ENCODE results near the gene SBF2. TPM values are rescaled to one million over a fixed set of nuclear protein-coding genes. Genes with fewer than 3 reads are reported as not detected.

The SBF2 gene
- total RNA-seq, 2 donors from 2014 or later: 30.5 to 47.0 TPM

- DNase-seq: peak; percentile 91
- H3K36me3 ChIP-seq: no peaks in the 10 kb centered on the region
- H3K4me1 ChIP-seq: peaks cover 14% of the 10 kb centered on the region
- H3K4me3 ChIP-seq: peak overlapping the region; percentile 69
- H3K27ac ChIP-seq: peak overlapping the region; percentile 79
- H3K9ac ChIP-seq (ENCODE audit: low read depth in 2 of 2, low read length in 2 of 2): peak overlapping the region; percentile 84 to 96
- intact Hi-C loops (cut with DNase I): loop anchor here (5.0 to 10.0 kb wide), 3 partner anchors 214 to 564 kb away; no protein-coding TSS in a partner anchor
- no peaks in the 10 kb centered on the region for H3K9me3 ChIP-seq
- H3K27me3 ChIP-seq: no peaks in the 10 kb centered on the region
- TF ChIP-seq, protein P1, sequence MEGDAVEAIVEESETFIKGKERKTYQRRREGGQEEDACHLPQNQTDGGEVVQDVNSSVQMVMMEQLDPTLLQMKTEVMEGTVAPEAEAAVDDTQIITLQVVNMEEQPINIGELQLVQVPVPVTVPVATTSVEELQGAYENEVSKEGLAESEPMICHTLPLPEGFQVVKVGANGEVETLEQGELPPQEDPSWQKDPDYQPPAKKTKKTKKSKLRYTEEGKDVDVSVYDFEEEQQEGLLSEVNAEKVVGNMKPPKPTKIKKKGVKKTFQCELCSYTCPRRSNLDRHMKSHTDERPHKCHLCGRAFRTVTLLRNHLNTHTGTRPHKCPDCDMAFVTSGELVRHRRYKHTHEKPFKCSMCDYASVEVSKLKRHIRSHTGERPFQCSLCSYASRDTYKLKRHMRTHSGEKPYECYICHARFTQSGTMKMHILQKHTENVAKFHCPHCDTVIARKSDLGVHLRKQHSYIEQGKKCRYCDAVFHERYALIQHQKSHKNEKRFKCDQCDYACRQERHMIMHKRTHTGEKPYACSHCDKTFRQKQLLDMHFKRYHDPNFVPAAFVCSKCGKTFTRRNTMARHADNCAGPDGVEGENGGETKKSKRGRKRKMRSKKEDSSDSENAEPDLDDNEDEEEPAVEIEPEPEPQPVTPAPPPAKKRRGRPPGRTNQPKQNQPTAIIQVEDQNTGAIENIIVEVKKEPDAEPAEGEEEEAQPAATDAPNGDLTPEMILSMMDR (IDR thresholded peaks at IDR 0.05): peak; percentile 75
Measured at GRCh38 chr11:9757809-9758636, 536.0 kb downstream of the SBF2 start.

- no peaks in the 10 kb centered on the region for H3K27me3 ChIP-seq
- no peak overlapping the region for H3K27ac ChIP-seq
- H3K4me1 ChIP-seq: peaks cover 14% of the 10 kb centered on the region
- H3K9ac ChIP-seq (ENCODE audit: low read depth in 2 of 2, low read length in 2 of 2): no peak overlapping the region
- H3K9me3 ChIP-seq: no peaks in the 10 kb centered on the region
- no peak for DNase-seq
- TF ChIP-seq, protein P1 (IDR thresholded peaks at IDR 0.05): no peak
- H3K36me3 ChIP-seq: no peaks in the 10 kb centered on the region
- H3K4me3 ChIP-seq: no peak overlapping the region
- intact Hi-C loops (cut with DNase I): loop anchor here (5.0 to 10.0 kb wide), 3 partner anchors 215 to 565 kb away; no protein-coding TSS in a partner anchor
Measured at GRCh38 chr11:9756878-9757277, 537.1 kb downstream of the SBF2 start.

- Histone ChIP-seq H3K27ac (no peak overlapping the region), H3K4me3 (no peak overlapping the region), H3K9ac (ENCODE audit: low read depth in 2 of 2, low read length in 2 of 2) (no peak overlapping the region), H3K27me3 (no peaks in the 10 kb centered on the region), H3K4me1 (peaks cover 14% of the 10 kb centered on the region), H3K9me3 (no peaks in the 10 kb centered on the region), H3K36me3 (no peaks in the 10 kb centered on the region)
- TF ChIP-seq, protein P1 (IDR thresholded peaks at IDR 0.05): no peak
- intact Hi-C loops (cut with DNase I): loop anchor here (5.0 to 10.0 kb wide), 3 partner anchors 216 to 566 kb away; no protein-coding TSS in a partner anchor
- no peak for DNase-seq
Measured at GRCh38 chr11:9756461-9756860, 537.6 kb downstream of the SBF2 start.

GRCh38 chr11:9755561-9756185, 538.3 kb downstream of the SBF2 start:
- Histone ChIP-seq H3K4me3 (no peak overlapping the region), H3K27ac (no peak overlapping the region), H3K27me3 (no peaks in the 10 kb centered on the region), H3K4me1 (peaks cover 14% of the 10 kb centered on the region), H3K9me3 (no peaks in the 10 kb centered on the region), H3K36me3 (no peaks in the 10 kb centered on the region), H3K9ac (ENCODE audit: low read depth in 2 of 2, low read length in 2 of 2) (no peak overlapping the region)
- intact Hi-C loops (cut with DNase I): loop anchor here (5.0 to 10.0 kb wide), 3 partner anchors 217 to 567 kb away; no protein-coding TSS in a partner anchor
- TF ChIP-seq, protein P1 (IDR thresholded peaks at IDR 0.05): no peak
- DNase-seq: no peak

- Histone ChIP-seq H3K36me3 (no peaks in the 10 kb centered on the region), H3K27me3 (no peaks in the 10 kb centered on the region), H3K9me3 (no peaks in the 10 kb centered on the region), H3K4me3 (no peak overlapping the region), H3K27ac (no peak overlapping the region), H3K4me1 (peaks cover 7% of the 10 kb centered on the region), H3K9ac (ENCODE audit: low read depth in 2 of 2, low read length in 2 of 2) (no peak overlapping the region)
- intact Hi-C loops (cut with DNase I): loop anchor here (10.0 kb wide), 1 partner anchor 219 kb away; no protein-coding TSS in a partner anchor
- TF ChIP-seq, protein P1 (IDR thresholded peaks at IDR 0.05): no peak
- no peak for DNase-seq
Measured at GRCh38 chr11:9754010-9754471, 540.0 kb downstream of the SBF2 start.

All from colonic mucosa (tissue), 4 donors.